Activated CD8-positive, alpha-beta memory T cell treated with anti-CD3 and anti-CD28 coated beads, Interleukin-2, amount 50 U/mL, for 24 hours (primary cell): ENCODE results near the gene ULK4.
"Not testable (repeated sequence)": the region's sequence is repeated elsewhere in the genome, so short reads cannot be mapped to it uniquely, and the experiment has no call there.

ENCODE experiments used
- DNase-seq: peaks from one replicate; pipeline ENCODE4 v3.0.0-alpha.2; 2020; ENCODE audit errors: extremely low read depth

ULK4 gene

GRCh38 chr3:41647730-41648129, 314.2 kb downstream of the ULK4 start:
- DNase-seq = not testable (repeated sequence)

DNA sequence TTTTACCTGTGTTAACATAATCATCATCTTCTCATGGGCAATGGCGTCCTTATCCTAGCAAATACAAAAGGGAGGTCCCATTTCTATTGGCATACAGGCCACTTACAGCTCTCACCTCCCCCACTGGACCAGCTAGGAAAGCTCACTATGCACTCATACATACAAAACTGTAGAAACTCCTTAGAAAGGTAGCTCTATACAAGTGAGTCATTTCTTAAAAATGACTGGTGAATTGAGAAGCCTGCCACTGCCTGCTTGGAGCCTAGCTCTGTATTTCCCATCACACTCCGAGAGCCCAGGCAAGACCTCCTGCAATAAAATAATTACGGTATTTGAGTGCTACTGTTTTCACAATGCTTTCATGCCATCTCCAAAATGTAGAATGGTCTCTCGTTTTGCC, 321.8 kb downstream of the ULK4 start:
- no peak for DNase-seq

GRCh38 chr3:41638381-41638780, 323.5 kb downstream of the ULK4 start:
- no peak for DNase-seq

GRCh38 chr3:41632700-41633099, 329.2 kb downstream of the ULK4 start:
- no peak for DNase-seq

- DNase-seq = no peak
These were observed 331.2 kb downstream of the ULK4 start for GRCh38 chr3:41630708-41631107.

GRCh38 chr3:41629986-41630385, 331.9 kb downstream of the ULK4 start:
- DNase-seq = no peak

DNA sequence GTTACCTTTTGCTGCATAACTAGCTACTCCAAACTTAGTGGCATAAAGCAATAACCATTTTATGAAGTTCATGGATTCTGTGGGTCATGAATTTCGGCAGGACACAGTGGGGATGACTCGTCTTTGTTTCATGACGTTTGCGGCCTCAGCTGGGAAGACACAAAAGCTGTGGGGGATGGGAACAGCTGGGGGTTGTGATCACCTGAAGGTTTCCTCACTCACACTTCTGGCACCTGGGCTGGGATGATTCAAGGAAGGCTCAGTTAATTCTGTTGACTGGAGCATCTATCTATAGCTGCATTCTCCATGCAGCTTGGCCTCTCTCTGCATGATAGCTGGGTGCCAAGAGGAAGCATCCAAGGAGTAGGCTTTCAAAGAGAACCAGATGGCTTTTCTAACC, 332.8 kb downstream of the ULK4 start:
- DNase-seq = no peak

GRCh38 chr3:41627477-41628087, 334.3 kb downstream of the ULK4 start:
- DNase-seq = no peak

GRCh38 chr3:41612853-41613252, 349.1 kb downstream of the ULK4 start:
- no peak for DNase-seq

DNA sequence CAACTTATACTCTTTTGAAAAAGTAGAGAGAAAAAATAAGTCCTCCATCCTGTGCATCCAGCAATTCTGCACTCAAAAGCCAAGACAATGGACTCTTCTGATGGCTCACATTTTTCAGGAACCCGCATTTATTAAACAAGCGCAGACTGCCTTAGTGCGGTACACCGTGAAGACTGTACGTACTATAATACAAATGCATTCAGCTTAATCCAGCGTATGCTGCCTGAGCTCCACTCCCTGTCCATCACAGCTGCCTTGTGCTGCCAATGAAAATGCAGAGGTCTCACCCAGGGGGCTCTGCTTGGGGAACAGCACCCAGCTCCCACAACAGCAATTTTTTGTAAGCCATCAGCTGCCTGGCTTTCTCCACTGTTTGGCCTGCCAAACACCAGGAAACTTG, 350.9 kb downstream of the ULK4 start:
- no peak for DNase-seq

GRCh38 chr3:41608347-41608746, 353.6 kb downstream of the ULK4 start:
- DNase-seq = no peak

DNA sequence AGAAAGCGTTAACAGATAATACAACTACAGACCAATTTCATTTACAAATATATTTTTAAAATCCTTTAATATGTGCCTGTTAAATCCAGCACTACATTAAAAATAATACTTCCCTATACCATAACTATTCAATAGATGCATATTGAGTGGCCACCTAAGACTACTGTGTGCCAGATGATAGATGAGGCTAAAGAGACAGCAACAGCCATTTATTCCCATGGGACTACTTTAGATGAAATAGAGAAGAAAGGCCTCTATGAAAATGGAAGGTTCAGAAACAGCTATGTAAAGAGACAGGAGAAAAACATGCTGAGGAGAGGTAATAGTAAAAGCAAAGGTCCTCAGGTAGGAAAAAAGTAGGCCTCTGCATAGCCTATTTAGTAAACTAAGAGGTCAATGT, 358.1 kb downstream of the ULK4 start:
- DNase-seq = no peak

DNA sequence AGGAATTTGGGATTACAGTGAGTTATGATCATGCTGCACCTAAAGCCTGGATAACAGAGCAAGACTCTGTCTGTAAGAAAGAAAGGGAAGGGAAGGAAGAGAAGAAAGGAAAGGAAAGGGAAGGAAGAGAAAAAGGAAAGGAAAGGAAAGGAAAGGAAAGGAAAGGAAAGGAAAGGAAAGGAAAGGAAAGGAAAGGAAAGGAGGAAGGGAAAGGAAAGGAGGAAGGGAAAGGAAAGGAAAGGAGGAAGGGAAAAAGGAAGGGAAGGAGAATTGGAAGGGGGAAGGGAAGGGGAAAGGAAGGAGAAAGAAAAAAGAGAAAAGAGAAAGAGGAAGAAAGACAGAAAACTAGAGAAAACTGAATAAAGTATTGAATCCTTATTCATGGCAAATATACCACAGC, 359.8 kb downstream of the ULK4 start:
- DNase-seq = no peak

- no peak for DNase-seq
These were observed 360.4 kb downstream of the ULK4 start for GRCh38 chr3:41601404-41601987.

DNA sequence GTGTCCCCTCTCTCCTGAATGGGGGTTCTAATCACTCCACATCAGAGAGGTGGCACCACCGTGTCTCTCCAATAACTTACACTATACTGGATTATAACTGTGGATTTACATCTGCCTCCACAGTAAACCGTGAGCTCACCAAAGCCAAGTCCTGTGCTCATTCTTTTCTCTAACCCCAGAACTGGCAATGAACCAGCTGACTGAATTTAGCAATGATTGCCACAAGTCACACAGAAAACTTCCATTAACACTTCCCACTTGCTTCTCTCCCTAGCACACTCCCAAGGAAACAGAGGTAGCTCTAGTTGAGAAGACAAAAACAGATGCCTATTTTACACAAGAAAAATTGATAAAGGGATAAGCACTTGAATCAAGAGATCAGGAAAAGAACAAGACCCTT, 361.3 kb downstream of the ULK4 start:
- no peak for DNase-seq

DNA sequence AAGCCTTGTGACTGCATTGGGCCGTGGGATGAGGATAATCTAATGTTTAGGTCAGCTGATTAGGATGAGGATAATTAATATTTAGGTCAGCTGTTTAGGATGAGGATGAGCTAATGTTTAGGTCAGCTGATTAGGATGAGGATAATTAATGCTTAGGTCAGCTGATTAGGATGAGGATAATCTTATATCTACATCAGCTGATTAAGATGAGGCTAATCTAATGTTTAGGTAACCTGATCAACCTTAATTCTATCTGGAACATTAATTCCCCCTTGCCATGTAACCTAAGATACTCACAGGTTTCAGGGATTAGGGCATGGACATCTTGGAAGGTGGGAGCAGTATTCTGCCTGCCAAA, 362.8 kb downstream of the ULK4 start:
- DNase-seq = no peak

DNA sequence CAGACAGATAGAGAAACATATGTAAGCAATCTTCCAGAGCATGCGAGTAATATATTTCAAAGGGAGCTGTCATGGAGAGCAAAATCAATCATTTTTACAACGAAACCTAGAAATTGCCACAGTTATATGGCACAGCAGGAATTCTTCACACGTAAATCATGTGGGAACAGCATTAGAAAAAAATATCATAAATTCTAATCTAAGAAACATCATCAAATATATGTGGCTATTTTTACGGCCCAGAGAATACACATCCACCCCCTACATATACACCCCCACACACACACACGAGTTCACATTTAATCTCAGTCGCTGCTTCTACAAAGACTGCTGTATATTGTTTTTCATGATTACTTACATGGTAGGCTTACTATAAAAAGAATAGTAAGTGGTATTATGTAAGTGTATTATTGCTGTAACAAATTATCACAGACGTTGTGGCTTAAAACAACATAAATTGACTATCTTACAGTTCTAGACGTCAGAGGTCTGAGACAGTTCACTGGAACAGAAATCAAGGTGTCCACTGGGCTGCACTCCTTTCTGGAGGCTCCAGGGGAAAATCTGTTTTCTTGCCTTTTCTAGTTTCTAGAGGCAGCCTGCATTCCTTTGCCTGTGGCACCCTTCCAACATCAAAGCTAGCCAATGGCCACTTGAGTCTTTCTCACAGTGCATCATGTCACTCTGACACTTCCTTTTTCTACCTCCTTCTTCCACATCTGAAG, 363.3 kb downstream of the ULK4 start:
- DNase-seq = no peak

GRCh38 chr3:41593774-41594173, 368.1 kb downstream of the ULK4 start:
- no peak for DNase-seq

- DNase-seq = no peak
These were observed 369.0 kb downstream of the ULK4 start for GRCh38 chr3:41592753-41593510.

DNA sequence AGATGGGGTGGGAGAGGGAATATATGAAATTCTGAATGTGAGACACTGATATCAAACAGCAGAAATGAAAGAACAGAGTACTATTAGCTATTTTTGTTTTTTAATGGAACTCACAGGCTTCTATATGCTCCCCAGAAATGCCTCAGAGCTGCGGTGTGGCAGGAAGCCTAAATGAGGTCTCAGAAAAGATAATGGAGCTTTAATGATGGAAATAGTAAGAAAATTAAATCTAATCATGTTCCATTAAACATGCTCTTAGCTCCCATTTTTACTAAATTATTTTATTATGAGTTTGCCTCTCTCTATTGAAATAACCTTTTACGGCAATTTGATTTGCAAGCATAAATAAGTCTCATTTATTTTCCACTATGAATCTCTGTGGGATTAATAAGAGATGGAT, 378.9 kb downstream of the ULK4 start:
- DNase-seq = no peak

GRCh38 chr3:41581700-41582099, 380.2 kb downstream of the ULK4 start:
- DNase-seq = no peak

DNA sequence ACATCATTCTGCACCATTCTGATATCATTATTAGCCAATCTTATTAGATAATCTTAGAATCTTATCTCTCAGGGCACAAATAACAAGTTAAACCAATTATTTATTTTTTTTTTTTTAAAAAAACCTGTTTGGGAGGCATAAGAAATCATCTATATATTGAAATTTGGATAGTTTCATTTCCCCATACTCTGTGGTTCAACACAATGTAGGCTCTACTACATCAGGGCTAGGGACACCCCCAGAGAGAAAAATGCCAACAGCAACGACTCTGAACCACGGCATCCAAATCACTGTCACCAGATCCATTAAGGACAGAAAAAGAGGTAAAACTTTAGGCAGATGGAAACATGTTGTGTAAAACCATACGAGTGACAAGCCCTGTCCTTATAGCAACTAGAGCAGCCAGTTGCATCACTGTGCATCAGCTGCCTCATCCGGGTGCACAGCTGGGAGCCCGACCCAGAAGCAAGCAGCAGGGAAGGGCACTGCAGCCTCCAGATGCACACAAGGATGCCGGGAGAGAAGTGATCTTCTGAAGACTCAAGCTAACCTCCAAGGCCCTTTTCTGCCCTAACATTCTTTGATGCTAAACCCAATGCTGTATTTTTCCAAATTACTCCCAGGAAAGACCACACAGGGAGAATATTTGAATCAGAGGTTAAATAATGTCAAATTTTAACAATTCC, 381.5 kb downstream of the ULK4 start:
- no peak for DNase-seq
